Measurements from ENCODE around the gene PHF1. TPM values are rescaled to one million over a fixed set of nuclear protein-coding genes. Genes with fewer than 3 reads are reported as not detected.

The PHF1 gene
- total and polyA plus RNA-seq, 2 of the 4 experiments (the other 2 are of a cell fraction): 9.0 to 47.2 TPM

GRCh38 chr6:33438978-33439594 lies 28.3 kb downstream of the PHF1 start:
- Histone ChIP-seq H3K27ac (ENCODE audit: insufficient read depth, low read length) (no peak overlapping the region), H3K18ac (ENCODE audit: low read depth, low read length) (no peak overlapping the region), H4K91ac (ENCODE audit: insufficient read depth, low read depth, low read length) (no peak overlapping the region), H4K5ac (ENCODE audit: low read depth, low read length) (no peak overlapping the region), H2BK120ac (ENCODE audit: low read depth, low read length) (no peak overlapping the region), H3K14ac (replicated peaks; ENCODE audit: low read depth, low read length) (no peak overlapping the region), H3K4ac (ENCODE audit: low read depth, low read length) (no peak overlapping the region), H3K79me1 (ENCODE audit: low read depth in 1 of 2, low read length in 2 of 2) (peaks cover 9 to 14% of the 10 kb centered on the region in 2 experiments), H3K9ac (ENCODE audit: low read depth, low read length) (no peak overlapping the region), H3K4me2 (ENCODE audit: low read depth, low read length) (no peak overlapping the region), H4K8ac (ENCODE audit: low read depth in 2 of 2, low read length in 2 of 2) (no peak overlapping the region), H2AK9ac (replicated peaks; ENCODE audit: low read depth, low read length, poor library complexity) (no peak overlapping the region), H3K56ac (ENCODE audit: extremely low read depth, insufficient read depth, low read length) (no peak overlapping the region), H3K4me1 (ENCODE audit: control insufficient read depth, insufficient read depth, low read length) (no peaks in the 10 kb centered on the region), H3K36me3 (ENCODE audit: control insufficient read depth, insufficient read depth, low read length) (peaks cover 68% of the 10 kb centered on the region), H2BK15ac (ENCODE audit: low read depth, low read length) (no peak overlapping the region), H3K23ac (ENCODE audit: low read depth, low read length) (no peak overlapping the region), H2AK5ac (ENCODE audit: low read depth, low read length) (no peak overlapping the region), H2BK20ac (ENCODE audit: low read depth, low read length) (no peak overlapping the region), H4K20me1 (ENCODE audit: insufficient read depth, low read length) (no peaks in the 10 kb centered on the region), H3K9me3 (ENCODE audit: control insufficient read depth, insufficient read depth, low read length) (no peaks in the 10 kb centered on the region), H2AFZ (replicated peaks; ENCODE audit: low read length, poor library complexity) (no peak overlapping the region), H3K4me3 (ENCODE audit: insufficient read depth, low read depth, low read length) (no peak overlapping the region), H3K27me3 (ENCODE audit: control insufficient read depth, insufficient read depth, low read length) (no peaks in the 10 kb centered on the region), H3K9me1 (ENCODE audit: insufficient read depth, low read length) (peaks cover 3% of the 10 kb centered on the region; the same call in 1 of the 2 replicates), H2BK5ac (ENCODE audit: low read depth, low read length, poor library complexity, severe bottlenecking) (no peak overlapping the region)
- BruUV-seq (replicated peaks): no TSS peak
- dilution Hi-C loops (cut with HindIII; ENCODE audit: low sequenced_read_pairs, unreplicated experiment) (no loop called here), in situ Hi-C loops (cut with MboI; ENCODE audit: low sequenced_read_pairs) (no loop called here), intact Hi-C loops (cut with micrococcal nuclease) (no loop called here)
- TF ChIP-seq CHD1 (IDR thresholded peaks at IDR 0.05; ENCODE audit: low read depth, low read length): no peak
- TF ChIP-seq, protein P1, sequence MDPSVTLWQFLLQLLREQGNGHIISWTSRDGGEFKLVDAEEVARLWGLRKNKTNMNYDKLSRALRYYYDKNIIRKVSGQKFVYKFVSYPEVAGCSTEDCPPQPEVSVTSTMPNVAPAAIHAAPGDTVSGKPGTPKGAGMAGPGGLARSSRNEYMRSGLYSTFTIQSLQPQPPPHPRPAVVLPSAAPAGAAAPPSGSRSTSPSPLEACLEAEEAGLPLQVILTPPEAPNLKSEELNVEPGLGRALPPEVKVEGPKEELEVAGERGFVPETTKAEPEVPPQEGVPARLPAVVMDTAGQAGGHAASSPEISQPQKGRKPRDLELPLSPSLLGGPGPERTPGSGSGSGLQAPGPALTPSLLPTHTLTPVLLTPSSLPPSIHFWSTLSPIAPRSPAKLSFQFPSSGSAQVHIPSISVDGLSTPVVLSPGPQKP (IDR thresholded peaks at IDR 0.05; ENCODE audit: borderline replicate concordance, low read depth, low read length): no peak
- no peak for TF ChIP-seq CTCF (conservative IDR thresholded peaks at IDR 0.05; ENCODE audit: low read depth, low read length)
- no peak for TF ChIP-seq RAD21 (IDR thresholded peaks at IDR 0.05; ENCODE audit: low read length)
- no peak for TF ChIP-seq CEBPB (IDR thresholded peaks at IDR 0.05; ENCODE audit: low read depth, low read length)
- no CpG with 5 or more reads among the region's 3 CpGs for WGBS, 2 experiments (ENCODE audit: extremely low coverage in 2 of 2, insufficient read length in 1 of 2)
- ChIA-PET POLR2A (ENCODE audit: unreplicated experiment) (no interaction called here), CTCF (no interaction called here)
- DNase-seq (no peak), ATAC-seq (ENCODE audit: low read depth) (no peak)
